Measurements from ENCODE around the gene SLC38A8. TPM values are rescaled to one million over a fixed set of nuclear protein-coding genes. Genes with fewer than 3 reads are reported as not detected.
A peak's percentile ranks its signal among the peaks of the same experiment; 100 is the strongest.

The SLC38A8 gene
- total and polyA plus RNA-seq, 4 donors: 0.08 to 1.0 (median 0.32) TPM

GRCh38 chr16:84062734-84063640, 20.4 kb upstream of the SLC38A8 start:
- no peak overlapping the region for H3K4me3 ChIP-seq (ENCODE audit: low read depth in 1 of 3, low read length in 3 of 3)
- peak; percentile 75 for DNase-seq (ENCODE audit: low spot score)

GRCh38 chr16:84061236-84061819, 18.7 kb upstream of the SLC38A8 start:
- WGBS: 92% methylated on average over 7 of the region's 7 CpGs
- Histone ChIP-seq H3K27me3 (ENCODE audit: control insufficient read depth in 4 of 4, insufficient read depth in 4 of 4, low read length in 3 of 4) (no peaks in the 10 kb centered on the region), H3K9ac (ENCODE audit: low read depth in 1 of 2, low read length in 2 of 2) (no peak overlapping the region), H3K36me3 (ENCODE audit: control insufficient read depth in 4 of 4, insufficient read depth in 3 of 4, low read depth in 1 of 4, low read length in 3 of 4) (peaks cover 12 to 88% (median 55%) of the 10 kb centered on the region in 4 donors), H3K4me1 (ENCODE audit: control insufficient read depth in 4 of 4, insufficient read depth in 4 of 4, low read length in 3 of 4) (no peaks in the 10 kb centered on the region), H3K9me3 (ENCODE audit: control insufficient read depth in 4 of 4, low read length in 3 of 4) (no peaks in the 10 kb centered on the region), H3K4me3 (ENCODE audit: low read depth in 1 of 3, low read length in 3 of 3) (no peak overlapping the region), H3K27ac (ENCODE audit: low read depth in 1 of 2, low read length in 2 of 2) (no peak overlapping the region)
- no peak for TF ChIP-seq RAD21 (IDR thresholded peaks at IDR 0.05)
- no peak for TF ChIP-seq HNF4G (IDR thresholded peaks at IDR 0.05)
- no peak for TF ChIP-seq TAF1 (conservative IDR thresholded peaks at IDR 0.05)
- TF ChIP-seq ZBTB33 (IDR thresholded peaks at IDR 0.05): no peak
- TF ChIP-seq FOXA2 (IDR thresholded peaks at IDR 0.05): no peak
- no peak for TF ChIP-seq YY1 (IDR thresholded peaks at IDR 0.05)
- no peak for TF ChIP-seq JUND (IDR thresholded peaks at IDR 0.05)
- TF ChIP-seq ATF3 (IDR thresholded peaks at IDR 0.05): no peak
- TF ChIP-seq CTCF (IDR thresholded peaks at IDR 0.05; ENCODE audit: low read depth, low read length, missing input control): no peak
- TF ChIP-seq MAX (IDR thresholded peaks at IDR 0.05): no peak
- no peak for TF ChIP-seq FOXA1 (IDR thresholded peaks at IDR 0.05)
- TF ChIP-seq REST (IDR thresholded peaks at IDR 0.05): no peak
- DNase-seq (ENCODE audit: low spot score): no peak

More at GRCh38 chr16:84062734-84063640, 20.4 kb upstream of the SLC38A8 start:
- Histone ChIP-seq H3K9ac (ENCODE audit: low read depth in 1 of 2, low read length in 2 of 2) (no peak overlapping the region), H3K27ac (ENCODE audit: low read depth in 1 of 2, low read length in 2 of 2) (no peak overlapping the region), H3K36me3 (ENCODE audit: control insufficient read depth in 4 of 4, insufficient read depth in 3 of 4, low read depth in 1 of 4, low read length in 3 of 4) (peaks cover 13 to 88% (median 57%) of the 10 kb centered on the region in 4 donors), H3K4me1 (ENCODE audit: control insufficient read depth in 4 of 4, insufficient read depth in 4 of 4, low read length in 3 of 4) (no peaks in the 10 kb centered on the region), H3K9me3 (ENCODE audit: control insufficient read depth in 4 of 4, low read length in 3 of 4) (no peaks in the 10 kb centered on the region), H3K27me3 (ENCODE audit: control insufficient read depth in 4 of 4, insufficient read depth in 4 of 4, low read length in 3 of 4) (no peaks in the 10 kb centered on the region)
- TF ChIP-seq HNF4G (IDR thresholded peaks at IDR 0.05): no peak
- TF ChIP-seq RAD21 (IDR thresholded peaks at IDR 0.05): peak; percentile 67 to 84
- TF ChIP-seq YY1 (IDR thresholded peaks at IDR 0.05): no peak
- peak; percentile 76 for TF ChIP-seq CTCF (IDR thresholded peaks at IDR 0.05; ENCODE audit: low read depth, low read length, missing input control)
- no peak for TF ChIP-seq EGR1 (IDR thresholded peaks at IDR 0.05; ENCODE audit: low read depth in 2 of 2)
- TF ChIP-seq NR2F2 (IDR thresholded peaks at IDR 0.05): no peak
- no peak for TF ChIP-seq FOXA2 (IDR thresholded peaks at IDR 0.05)
- TF ChIP-seq TAF1 (conservative IDR thresholded peaks at IDR 0.05): no peak
- no peak for TF ChIP-seq ATF3 (IDR thresholded peaks at IDR 0.05)
- TF ChIP-seq FOXA1 (IDR thresholded peaks at IDR 0.05): no peak
- WGBS: 64% methylated on average over 25 of the region's 25 CpGs

Measured in liver (tissue), 9 donors.